HG02943 (cell line): ENCODE data around the gene TMEM214.
A peak's percentile ranks its signal among the peaks of the same experiment; 100 is the strongest.
"Not testable (repeated sequence)": the region's sequence is repeated elsewhere in the genome, so short reads cannot be mapped to it uniquely, and the experiment has no call there.

Experiments
- ATAC-seq: cut with Tn5 transposase; IDR thresholded peaks from one replicate; pipeline ENCODE4 v1.9.1; 2021; ENCODE audit warnings: mild to moderate bottlenecking, low read depth, moderate library complexity; ENCODE audit not compliant: unreplicated experiment

TMEM214 gene

DNA sequence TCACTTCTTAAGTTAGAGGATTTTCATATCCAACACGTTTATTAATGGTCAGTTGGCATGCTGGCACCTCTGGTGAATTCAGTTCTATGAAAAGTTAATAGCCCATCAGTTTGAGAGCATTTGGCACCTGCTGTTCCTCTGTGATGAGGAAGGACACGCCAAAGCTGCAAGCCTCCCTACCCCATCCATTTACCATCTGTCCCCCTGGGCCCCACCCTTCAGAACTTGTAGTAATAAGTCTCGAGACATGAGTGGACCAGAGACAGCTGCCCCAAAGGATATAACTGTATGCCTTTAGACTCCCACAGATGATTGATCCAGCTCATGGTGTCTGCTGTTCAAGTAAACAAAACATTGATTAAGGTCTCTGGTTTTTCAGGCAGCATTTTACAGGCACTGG, 32.4 kb downstream of the TMEM214 start:
- no peak for ATAC-seq

DNA sequence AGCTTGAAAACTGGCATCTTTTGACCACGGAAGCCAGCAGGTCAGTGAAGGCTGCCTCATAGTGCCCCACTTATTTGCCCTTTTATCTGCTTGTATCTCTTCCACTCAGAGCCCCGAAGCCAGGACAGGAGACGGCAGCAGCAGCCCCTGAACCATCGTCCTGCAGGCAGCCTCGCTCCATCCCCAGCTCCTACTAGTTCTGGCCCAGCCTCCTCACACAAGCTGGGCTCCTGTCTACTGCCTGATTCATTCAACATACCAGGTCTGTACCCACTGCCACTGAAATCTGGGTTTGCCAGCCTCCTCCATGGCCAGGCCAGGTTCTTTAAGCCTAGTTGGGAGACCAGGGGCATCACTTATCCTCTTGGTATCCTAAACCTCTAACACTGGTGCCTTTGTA, 34.6 kb downstream of the TMEM214 start:
- no peak for ATAC-seq

DNA sequence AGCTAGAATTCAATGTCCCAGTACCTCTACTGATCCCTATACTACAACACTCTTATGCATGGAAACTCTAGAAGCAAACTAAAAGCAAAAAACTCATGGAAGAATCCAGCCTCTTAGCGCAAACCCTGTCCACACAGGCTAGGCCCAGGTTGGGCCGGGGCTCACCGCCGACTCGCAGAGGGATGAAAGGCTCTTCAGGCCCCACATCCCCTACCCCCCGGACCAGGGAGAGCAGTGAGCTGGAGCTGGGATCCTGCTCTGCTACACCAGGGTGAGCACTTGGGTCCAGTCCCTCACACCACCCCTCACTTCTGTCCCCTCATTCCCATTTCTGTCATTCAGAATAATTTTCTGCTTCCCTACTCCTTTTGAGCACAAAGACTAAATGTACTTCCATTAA, 36.7 kb downstream of the TMEM214 start:
- no peak for ATAC-seq

DNA sequence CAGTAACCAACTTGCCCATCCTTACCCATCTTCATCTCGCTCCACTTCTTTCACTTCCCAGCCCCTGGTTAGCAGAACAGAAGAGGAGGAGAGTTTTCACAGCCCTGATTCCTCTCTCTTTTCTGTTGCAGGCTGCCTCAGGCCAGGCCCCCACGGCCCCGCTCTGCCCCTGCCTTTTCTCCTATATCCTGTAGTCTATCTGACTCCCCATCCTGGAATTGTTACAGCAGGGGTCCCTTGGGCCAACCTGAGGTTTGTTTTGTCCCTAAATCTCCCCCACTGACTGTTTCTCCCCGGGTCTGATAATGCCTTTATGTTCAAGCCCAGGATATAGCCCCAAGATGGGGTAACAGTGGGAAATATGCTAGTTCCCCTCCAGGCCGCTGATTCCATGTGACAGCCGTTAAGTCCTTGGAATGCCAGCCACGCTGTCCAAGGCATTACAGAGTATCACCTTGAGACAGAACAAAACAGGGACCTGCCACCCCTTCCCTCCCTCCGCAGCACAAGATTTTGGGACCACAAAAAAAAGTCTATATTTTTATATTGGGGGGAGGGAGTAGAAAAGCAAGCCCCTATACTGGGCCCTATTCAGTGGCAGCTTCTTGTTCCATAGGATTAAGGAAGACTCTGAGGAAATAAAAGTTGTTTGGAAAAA, 37.3 kb downstream of the TMEM214 start:
- ATAC-seq: no peak

DNA sequence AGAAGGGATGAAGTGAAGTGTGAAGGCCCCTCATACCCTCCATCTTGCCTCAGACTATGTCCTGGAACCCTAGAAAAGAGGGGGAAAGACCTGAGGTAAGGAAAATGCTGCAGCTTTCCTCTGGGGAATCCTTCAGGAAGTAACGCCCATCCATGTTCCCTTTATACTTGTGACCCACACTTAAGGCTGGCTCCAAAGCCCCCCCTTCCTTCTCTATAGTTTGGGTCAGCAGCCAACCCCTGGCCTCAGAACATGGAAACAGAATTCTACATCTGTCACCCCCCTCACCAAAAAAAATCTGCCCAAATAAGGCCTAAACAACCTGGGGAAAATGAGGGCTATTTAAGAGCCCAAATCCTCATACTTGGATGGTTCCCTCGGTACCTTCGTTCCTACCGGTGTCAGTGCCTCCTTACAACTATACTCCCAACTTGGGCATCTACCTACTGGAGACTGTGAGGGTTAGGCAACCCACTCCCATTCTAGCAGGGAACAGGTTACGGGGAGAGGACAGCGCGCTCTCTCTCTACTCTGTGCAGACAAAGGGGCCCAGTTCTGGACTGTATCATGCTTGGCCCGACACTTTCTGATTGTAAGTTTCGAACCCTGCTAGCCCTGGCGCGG, 38.0 kb downstream of the TMEM214 start:
- no peak for ATAC-seq

DNA sequence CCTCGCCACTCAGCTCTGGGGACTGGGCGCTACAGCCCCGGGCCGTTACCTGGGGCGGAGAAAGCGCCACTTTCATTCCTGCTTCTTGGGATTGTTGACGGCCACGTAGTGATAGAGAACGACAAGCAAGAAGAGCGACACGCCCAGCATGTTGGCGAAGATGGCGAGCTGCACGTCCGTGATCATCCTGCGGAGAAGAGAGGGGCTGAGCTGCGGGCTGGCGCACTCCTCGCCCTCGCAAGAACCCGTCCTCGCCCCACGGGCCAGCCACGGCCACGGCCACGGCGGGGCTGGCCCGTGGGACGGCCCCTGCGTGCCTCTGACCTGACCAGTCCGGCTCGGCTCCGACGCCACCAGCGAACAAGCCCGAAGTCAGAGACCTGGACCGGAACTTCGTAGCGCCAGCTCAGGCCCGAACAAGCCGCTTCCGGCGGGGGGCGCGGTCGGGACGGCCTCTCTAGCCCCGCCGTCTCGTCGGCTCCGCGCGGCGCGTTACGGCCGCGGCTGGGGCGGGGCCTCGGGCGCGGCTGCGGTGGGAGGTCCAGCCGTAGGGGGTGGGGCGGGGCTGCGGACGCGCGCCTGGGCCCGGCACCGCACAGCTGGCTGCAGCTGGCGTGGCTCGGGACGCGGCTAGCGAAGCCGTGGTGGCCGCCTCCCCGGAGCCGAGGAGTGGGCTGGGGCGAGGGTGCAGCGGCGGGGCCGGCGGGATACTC, 38.7 kb downstream of the TMEM214 start, which contains the start of gene OST4:
OST4 (minus strand) TSS at position 378 of the 713 bp plus-strand sequence.
- ATAC-seq: peak; percentile 78

DNA sequence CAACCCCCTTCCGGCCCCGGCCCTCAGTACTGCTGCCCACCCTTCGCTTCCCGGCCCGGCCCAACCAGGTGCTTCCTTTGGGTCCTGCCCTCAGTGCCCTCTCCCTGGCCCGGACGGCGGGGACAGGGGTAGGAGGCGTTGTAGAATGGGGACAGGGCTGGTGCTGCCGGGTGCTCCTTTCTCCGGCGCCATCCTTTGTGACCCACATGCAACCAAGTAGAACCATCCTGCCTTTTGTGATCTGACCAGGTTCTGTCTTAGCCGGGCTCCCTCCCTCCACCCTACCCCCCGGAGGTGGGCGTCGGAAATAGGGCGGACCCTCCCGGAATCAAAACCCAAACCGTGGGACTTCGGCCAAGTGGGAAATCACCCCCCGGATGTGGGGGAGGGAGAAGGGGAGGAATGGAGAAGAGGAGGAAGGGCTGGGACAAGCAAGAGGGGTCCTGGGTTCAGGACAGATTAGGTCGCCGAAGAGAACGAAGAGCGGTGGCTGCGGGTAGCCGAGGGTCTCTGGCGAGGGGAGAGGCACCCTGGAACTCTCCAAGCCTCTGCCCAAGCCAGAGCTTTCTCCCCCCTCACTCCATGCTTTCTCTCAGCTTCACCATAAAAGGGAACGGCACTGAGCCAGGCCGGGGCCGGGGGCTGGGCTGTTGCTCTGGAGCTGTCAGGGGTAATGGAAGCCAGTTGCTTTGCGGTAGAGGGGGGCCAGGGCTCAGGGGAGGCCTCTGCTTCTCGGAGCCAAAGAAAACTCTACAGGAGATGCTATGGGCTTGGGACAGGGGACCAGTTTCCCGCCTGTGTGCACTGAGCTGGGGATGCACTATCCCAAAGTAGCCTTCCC, 39.4 kb downstream of the TMEM214 start:
- peak; percentile 14 for ATAC-seq

DNA sequence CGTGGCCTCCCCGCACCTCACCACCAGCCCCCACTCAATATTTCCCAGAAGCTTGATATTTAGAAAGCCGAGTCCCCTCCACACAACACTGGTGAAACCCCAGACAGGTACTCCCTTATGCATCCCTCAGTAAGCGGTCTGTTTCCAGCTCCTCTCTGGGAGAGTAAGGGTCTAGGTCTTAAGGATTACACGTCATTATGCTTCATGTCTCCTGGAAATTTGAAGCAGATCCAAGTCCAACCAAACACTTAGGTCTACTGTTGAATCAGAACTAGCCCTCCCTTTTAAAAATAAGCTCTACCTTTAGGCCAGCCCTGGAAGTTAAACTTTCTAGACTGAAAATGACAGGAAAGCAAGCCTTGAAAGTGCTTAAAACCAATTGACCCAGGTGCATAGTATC, 40.2 kb downstream of the TMEM214 start:
- no peak for ATAC-seq

DNA sequence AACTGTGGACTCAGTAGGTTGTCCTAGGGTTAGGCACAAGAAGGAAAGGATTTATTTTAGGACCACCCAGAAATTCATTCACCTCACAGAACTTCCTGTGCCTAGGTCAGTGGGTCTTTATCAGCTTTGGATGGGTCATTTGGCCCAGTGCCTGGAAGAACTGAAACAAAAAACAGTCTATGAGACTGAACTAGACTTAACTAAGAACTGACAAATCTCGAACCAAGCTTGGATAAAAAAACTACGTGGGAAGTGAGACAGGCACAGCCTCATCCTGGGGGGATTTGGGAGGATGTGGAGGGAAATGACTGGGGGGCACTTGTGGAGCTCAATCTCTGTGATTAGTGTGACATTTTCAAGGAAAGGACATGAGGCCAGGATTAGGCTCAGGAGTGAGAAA, 41.0 kb downstream of the TMEM214 start:
- no peak for ATAC-seq

DNA sequence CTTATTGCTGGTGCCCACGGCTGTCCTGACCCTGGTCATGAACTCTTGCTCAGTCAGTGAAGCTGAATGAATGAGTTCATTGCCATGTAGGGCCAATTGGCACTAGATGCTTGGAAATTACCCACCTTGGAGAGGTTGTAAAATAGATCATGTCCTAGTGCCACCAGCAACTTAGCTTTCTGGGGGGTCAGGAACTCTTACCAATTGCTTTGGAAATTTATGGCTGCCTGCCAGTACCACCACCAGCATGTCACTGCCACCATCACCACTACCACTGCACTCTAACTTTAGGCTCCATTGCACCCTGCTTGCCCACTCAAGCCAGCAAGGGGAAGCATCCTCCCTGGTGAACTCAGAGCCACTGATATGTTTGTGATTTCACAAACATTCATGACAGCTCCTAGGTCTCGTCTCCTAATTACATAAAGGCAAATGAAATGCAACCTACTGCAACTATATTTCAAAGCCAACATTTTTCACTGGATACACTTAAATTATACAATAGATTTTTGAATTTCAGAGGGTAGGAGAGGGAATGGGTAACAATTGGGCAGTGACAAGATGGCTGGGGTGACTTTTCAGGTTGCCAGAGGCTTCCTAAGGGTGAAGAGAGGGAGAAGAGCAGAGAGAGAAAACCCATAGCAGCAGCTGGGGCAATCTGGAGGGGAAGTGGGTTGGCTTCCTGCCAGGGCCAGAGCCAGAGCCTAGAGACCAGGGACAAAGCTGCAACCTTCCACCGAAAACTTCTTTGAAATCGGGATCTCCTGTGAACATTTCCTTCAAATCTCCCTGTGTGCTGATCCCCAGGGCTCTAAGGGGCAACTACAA, 42.2 kb downstream of the TMEM214 start:
- ATAC-seq: no peak

DNA sequence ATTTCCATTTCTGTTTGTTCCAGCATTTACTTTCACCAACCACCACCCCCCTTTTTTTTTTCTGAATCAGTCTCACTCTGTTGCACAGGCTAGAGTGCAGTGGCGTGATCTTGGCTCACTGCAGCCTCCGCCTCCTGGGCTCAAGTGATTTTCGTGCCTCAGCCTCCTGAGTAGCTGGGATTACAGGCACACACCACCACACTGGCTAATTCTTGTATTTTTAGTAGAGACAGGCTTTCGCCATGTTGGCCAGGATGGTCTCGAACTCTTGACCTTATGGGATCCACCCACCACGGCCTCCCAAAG, 42.8 kb downstream of the TMEM214 start:
- ATAC-seq: not testable (repeated sequence)

DNA sequence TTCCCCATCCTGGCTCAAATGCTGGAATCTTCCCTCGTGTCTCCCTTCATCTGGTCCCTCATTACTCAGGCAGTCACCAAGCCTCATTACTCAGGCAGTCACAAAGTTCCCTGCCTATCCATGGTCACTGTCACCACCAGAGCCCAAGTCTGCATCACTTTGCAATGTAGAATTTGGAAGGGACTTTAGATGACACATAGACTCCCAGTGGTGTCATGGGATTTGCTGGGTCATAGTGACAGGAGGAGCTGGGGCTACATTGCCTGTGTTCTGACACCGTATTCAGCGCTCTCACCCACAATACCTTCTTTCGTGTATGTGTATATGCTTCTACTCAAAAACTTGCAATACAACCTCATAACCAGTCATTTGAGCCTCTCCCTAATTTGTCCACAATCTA, 43.6 kb downstream of the TMEM214 start:
- no peak for ATAC-seq

DNA sequence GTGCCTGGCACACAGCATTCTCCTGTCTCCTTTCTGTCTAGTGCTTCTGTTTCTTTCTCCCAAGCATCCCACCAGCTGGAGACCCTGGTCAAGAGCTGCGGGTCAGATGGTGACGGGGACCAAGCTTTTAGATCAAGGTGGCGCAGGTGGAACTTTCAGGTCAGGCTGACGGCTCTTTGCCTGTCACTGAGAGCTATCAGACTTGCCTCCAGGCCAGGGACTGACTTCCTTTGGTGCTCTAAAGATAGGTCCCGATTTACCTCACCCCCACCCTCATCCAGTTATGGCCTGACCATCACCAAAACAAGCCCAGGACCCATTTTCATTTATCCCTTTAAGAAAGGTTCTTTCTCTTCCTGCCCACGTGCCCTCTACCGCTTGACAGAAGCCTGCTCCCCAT, 44.5 kb downstream of the TMEM214 start:
- ATAC-seq: no peak

DNA sequence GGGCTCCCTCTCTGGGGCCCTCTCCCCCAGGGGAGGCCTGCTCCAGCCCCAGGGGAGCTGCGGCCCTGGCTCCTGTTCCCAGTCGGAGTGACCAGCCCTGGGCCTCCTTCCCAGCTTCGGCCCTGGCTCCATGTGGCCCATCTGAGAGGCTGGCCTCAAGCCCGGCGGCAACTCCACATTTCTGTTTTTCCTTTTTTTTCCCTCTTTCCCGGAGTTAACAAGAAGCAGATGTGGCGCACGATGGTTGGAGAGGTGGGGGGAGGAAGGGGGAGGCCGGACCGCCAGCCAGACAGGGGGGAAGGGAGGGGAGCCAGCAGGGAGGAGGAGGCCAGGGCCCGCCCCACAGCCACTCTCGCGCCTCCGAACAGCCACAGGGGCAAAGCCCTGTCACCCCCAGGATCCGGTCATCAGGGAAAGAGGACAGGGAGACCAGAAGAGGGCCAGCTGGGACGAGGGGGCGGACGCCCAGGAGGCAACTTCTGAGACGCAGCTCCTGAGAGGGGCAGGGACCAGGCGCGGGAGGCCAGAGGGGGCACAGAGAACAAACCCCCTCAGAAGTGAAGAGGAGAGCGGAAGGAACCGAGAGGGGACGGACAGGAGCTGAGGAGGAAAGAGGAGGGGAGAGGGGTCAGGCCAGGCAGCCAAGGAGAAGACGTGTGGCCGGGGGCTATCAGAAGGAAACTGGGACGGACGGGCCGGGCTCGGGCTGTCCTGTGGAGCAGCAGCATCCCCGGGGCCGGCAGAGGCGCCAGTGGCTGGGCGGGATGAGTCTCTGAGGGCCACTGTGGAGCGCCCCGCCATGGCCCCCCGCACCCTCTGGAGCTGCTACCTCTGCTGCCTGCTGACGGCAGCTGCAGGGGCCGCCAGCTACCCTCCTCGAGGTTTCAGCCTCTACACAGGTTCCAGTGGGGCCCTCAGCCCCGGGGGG, 45.8 kb downstream of the TMEM214 start, which contains the start of gene EMILIN1:
EMILIN1 (plus strand) TSS at position 349 of the 928 bp plus-strand sequence; CDS start at position 800, 451 bp downstream.
- ATAC-seq: no peak

DNA sequence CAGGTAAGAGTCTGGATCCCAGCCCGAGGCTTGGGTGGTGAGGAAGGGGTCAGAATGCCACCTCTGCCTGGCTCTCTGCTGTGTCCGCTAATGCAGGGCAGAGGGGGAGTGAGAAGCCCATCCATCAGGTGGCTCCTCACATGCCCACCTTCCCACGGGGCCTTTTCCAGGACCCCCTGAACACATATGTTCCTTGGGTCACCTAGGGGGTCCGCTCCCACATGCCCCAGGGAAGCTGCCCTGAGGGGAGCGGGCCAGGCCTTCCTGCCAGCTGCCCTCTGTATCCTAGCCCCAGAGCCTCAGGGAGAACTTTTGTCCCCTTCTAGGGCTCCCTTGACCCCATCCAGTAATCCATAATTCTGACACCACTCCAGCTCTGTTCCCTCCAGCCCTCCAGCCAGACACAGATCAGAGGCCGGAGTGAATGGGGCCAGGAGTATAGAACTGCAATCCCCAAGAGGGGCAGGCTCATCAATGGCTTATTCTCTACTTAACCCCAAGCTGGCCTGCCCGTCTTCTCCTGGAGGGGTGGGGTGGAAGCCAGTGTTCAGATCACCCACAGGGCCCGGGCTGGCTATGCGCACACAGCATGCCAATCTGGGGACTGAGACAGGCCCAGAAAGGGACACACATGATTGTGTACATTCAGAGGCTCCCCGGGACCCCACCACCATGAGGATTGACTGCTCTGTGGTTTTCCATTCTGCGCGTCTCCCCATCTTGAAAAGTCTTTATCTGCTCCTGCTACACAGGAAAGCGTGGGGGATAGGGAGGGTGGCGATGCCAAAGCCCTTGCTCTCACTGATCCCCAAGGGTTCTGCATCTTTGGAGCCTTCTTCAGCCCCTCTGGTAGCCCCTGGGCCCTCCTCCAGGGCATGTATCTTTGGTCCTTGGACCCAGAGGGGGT, 46.7 kb downstream of the TMEM214 start:
- no peak for ATAC-seq

DNA sequence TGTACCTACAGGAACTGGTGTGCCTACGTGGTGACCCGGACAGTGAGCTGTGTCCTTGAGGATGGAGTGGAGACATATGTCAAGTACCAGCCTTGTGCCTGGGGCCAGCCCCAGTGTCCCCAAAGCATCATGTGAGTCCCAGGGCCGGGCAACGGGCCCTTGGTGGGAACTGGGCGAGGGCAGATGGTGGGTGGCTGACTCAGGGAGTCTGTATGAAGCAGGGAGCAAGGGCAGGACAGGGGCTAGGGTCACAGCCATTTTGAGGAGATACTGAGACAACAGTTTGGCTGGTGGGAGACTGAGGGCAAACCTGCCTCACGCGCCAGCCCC, 47.3 kb downstream of the TMEM214 start:
- no peak for ATAC-seq

DNA sequence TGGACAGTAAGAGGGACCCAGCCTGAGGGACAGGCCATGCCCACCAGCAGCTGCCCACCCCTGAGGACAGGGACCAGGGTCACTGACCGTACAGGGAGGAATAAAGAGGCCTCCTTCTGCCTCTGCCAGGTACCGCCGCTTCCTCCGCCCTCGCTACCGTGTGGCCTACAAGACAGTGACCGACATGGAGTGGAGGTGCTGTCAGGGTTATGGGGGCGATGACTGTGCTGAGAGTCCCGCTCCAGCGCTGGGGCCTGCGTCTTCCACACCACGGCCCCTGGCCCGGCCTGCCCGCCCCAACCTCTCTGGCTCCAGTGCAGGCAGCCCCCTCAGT, 47.8 kb downstream of the TMEM214 start:
- no peak for ATAC-seq
